ENCODE data around the gene COL4A2.

DNA sequence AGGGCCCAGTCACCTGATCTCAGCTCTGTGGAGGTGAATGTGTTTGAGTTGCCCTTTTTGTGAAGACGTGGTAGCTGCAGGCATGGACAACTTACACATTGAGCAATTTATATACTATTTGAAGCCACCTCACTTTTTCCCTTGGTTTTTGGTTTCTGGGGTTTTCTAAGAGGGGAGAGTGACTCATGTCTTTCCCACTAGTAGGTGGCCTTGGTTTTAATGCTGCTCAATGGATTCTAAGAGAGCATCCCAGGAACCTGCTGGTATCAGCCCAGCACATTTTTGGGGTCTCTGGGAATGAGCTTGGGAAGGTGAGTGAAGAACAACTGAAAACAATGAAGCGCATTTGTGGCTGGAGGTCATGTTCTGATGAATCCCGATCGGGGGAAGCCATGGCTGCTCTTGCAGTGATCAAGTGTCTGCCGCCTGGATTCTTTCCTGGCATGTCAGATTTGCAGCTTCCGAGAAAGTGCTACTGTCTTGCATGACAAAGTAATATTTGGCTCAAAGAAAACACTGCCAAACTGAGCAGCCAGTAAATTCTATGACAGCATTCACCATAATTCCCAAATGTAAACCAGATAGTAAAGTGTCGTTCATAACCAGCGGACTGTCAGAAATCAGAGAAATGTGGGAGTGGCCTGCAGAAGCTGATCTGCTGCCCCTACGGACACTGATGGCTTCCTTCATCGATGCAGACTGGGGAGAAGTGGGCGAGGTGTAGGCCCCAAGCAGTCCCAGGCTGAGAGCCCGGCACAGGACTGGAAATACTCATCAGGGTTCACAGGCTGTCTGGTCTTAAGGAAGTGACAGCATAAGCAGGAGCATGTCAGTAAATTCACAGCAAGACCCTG, 98.7 kb downstream of the COL4A2 start:
- TF ChIP-seq CTCF (IDR thresholded peaks at IDR 0.05) = no peak
- TF ChIP-seq POLR2A (IDR thresholded peaks at IDR 0.05) = no peak
